NCI-H2107 treated with DMSO at 0.1 percent for 48 hours (cell line): Measurements from ENCODE around the gene HIVEP3.
A peak's percentile ranks its signal among the peaks of the same experiment; 100 is the strongest.

Experiments
- DNase-seq: peaks from one replicate; lab custom pipeline; 2025; ENCODE audit not compliant: unreplicated experiment; lab: John Stamatoyannopoulos, UW

The HIVEP3 gene

DNA sequence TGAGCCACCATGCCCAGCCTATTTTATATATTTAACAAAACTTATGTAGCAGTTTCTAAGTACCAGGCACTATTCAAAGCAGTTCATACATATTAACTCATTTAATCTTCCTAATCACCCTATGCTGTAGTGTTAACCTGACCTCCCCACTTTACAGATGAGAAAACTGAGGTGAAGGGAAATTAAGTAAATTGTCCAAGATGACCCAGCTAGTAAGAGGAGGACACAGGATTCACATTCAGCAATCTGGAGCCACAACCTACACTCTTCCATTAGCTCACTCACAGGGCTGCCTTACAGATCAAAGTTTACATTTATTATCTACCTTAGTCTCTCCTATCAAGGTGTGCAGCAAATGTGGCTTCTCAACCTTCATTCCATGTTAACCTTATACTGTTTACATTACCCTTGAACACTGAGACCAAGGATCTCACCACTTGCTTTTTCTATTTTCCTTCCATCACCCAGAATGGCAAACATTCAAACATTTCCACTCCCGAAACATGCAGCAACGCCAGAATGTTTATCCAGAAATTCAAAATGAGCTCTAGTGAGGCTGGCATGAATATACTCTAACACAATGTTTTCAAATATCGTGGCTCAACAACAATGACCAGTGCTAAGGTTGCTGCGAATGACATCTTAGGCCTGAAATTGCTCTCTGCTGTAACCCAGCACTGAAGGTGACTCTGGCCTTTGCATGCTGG, 24.5 kb downstream of the HIVEP3 start:
- no peak for DNase-seq

DNA sequence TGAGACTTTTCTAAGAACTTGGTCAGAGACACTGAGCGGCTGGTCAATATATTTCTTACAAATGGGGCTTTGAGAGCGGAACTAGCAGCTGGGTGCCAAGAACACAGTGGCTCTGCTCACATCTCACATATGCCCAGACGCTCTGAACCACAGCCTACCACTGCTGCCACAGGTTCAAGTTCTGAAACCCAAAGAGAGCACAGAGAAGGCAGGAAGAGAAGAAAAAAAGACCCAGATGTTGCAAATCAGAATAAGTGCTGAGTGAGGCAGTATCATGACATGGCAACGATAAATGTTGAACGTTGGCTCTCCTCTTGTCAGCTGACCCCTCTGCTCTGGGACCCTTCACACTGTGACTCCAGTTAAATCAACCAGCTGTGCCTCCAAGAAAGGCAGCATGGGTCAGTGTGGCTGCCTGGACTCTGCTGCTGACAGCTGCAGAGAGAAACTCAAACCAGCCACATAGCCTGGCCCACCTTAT, 26.4 kb downstream of the HIVEP3 start:
- DNase-seq: no peak

- peak; percentile 92 for DNase-seq
Observed at GRCh38 chr1:41891199-41891896, 27.4 kb downstream of the HIVEP3 start.

- peak; percentile 68 for DNase-seq
Observed at GRCh38 chr1:41890825-41891198, 27.9 kb downstream of the HIVEP3 start.

DNA sequence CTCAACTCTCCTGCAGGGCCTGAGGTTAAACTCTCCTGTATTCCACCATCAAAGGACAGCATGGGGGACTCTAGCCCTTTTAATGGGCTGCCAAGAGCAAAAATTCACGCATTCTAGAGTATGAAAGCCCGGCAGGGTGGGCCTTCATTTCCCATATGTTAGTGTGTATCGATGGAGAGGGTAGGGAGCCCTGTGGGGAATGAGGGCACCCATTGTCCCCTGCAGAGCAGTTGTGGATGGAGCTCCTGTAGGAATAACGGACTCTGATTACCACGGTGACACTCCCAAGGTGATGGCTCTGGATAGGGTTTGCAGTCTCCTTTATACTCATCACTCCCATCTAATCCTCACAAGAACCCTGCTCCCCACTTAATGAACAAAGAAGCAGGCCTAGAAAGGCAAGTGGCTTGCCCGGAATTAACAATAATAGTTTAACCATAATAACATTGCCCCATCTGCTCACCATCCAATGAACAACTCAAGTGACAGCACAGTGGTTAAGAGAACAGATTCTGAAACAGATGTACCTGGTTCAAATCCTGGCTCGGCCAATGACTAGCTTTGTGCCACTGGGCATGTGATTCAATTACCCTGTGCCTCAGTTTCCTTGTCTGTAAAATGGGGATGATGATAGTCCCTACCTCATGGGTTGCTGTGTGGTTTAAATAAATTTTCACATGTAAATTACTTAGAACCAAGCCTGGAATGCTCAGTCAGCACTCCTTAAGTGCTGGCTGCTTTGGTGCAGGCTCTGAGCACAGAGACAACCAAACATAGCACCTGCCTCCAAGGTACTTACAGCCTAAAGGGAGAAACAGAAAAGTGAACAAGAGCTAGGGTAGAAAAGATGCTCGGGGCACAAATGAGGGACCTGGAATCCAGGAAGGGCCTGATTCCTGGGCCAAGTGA, 29.0 kb downstream of the HIVEP3 start:
- DNase-seq: no peak

DNA sequence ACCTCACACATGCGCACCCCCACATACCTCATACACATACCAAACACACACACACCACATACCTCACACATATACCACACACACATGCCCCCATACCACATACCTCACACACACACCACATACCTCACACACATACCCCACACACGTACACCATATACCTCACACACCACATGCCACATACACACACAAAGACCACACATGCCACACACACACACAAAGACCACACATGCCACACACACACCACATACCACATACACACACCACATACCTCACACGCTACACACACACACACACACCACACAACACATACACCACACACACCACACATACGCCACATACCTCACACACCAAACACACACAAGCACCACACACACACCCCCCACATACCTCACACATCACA, 30.0 kb downstream of the HIVEP3 start:
- no peak for DNase-seq

GRCh38 chr1:41887365-41887764, 31.4 kb downstream of the HIVEP3 start:
- no peak for DNase-seq

DNA sequence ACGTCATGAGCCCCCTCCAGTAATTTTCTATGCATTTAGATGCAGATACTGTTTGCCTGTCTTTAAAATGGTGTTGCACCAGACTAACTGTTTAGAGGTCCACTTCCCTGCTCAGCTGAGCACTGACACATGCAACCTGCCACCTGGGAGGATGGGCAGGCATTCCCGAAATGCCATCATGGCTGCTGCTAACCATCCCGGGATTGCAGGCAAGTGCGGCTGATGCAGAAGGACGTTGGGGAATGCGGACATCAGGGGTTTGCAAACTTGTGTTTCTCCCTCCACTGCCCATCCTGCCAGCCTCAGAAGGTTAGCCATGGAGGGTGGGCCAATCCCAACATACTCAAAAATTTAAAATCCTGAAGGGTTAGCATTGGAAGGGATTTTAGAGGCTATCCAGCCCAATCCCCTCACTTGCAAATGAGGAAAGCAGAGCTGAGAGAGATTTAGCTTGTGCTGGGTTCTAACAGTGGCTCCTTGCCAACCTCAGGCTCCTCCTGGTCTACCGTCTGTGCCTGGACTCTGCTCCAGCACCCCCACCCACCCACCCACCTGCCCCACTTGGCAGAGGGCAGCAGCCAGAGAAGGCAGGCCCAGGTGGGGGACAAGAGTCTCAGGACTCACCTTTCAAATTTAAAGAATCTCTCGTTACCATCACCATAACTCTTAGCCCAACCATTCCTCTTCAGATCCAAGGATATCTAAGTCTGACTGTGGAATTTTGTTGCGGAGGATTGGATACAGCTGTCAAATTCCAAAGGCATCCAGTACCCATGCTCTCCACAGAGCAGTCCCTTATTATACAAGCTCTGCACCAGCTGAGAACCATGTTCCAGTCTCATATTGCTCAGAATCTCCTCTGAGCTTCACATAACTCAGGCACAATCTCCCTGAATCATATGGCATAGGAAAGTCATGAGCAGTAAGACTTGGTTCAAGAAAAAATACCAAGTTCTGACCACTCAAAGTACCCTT, 34.2 kb downstream of the HIVEP3 start:
- no peak for DNase-seq

GRCh38 chr1:41883507-41883906, 35.2 kb downstream of the HIVEP3 start:
- no peak for DNase-seq

- DNase-seq: no peak
Observed at GRCh38 chr1:41882486-41882885, 36.2 kb downstream of the HIVEP3 start.

DNA sequence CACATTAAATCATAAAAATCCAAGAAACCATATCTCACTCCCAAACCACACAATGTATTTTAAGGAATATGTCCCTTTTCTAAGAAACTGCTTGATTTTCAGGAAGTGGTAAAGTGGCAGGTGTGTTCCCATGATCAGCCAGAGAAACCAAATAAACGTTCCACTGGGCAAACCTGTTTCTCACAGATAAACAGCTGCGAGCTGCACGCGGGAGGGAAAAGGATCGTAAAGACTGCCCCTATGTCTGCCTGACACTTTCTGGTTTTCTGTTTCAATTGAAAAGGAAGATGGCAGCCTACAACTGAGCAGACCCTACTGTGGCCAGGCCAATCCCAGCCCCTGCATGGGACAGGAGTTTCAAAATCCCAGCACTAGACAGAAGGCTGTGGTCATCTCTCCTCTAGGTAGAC, 36.6 kb downstream of the HIVEP3 start:
- peak; percentile 48 for DNase-seq

GRCh38 chr1:41880950-41881885, 37.5 kb downstream of the HIVEP3 start:
- no peak for DNase-seq

DNA sequence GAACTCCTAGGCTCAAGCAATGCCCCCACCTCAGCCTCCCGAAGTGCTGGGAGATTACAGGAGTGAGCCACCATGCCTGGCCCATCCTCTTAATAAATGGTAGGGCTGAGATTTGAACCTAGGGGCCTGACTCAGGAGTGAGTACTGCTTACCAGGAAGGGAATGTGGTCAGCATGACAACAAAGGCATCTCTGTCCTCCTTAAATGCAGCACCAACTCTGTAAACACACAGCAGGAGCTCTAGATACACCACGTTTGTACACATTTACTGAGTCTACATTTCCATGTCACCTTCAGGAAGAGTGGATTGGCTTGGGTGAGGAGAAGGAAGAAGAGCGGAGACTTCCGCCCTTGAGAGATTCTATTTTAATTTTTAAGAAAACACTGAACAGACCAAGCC, 38.5 kb downstream of the HIVEP3 start:
- no peak for DNase-seq

DNA sequence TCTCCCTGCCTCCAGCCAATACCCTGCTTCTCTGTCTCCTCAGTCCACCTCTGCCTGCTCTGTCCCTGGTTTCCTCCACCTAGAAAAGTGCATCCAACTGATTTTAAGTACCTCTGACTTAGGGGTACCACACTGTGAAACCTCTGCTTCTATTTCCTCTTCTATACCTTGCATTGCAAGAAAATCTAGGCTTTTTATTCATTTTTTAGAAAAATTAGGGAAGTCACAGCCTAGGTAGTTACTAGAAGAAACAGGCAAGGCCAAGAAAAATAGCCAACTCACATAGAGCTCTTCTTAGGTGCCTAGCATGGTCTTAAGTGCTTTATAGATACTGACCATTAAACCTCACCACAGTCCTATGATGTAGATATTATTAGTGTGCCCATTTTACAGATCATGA, 39.1 kb downstream of the HIVEP3 start:
- no peak for DNase-seq

DNA sequence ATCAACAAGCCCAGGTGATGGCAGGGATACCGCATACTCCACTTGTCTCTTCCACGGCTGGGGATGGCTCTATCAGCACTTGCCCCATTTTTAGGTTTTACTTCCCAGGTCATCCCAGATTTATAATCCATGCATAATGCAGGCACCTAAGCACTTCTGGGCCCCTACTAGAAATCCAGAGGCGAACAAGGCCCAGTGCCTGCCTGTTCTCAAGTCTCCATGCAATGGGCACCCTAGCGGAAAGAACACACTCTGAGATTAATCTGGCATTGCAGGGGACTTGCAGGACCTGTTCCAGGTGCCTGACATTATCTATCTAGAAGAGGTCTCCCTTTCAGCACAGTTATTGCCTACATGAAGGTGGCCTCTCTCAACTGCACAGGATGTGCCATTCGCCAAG, 39.8 kb downstream of the HIVEP3 start:
- no peak for DNase-seq

- no peak for DNase-seq
Observed at GRCh38 chr1:41878495-41878894, 40.2 kb downstream of the HIVEP3 start.

DNA sequence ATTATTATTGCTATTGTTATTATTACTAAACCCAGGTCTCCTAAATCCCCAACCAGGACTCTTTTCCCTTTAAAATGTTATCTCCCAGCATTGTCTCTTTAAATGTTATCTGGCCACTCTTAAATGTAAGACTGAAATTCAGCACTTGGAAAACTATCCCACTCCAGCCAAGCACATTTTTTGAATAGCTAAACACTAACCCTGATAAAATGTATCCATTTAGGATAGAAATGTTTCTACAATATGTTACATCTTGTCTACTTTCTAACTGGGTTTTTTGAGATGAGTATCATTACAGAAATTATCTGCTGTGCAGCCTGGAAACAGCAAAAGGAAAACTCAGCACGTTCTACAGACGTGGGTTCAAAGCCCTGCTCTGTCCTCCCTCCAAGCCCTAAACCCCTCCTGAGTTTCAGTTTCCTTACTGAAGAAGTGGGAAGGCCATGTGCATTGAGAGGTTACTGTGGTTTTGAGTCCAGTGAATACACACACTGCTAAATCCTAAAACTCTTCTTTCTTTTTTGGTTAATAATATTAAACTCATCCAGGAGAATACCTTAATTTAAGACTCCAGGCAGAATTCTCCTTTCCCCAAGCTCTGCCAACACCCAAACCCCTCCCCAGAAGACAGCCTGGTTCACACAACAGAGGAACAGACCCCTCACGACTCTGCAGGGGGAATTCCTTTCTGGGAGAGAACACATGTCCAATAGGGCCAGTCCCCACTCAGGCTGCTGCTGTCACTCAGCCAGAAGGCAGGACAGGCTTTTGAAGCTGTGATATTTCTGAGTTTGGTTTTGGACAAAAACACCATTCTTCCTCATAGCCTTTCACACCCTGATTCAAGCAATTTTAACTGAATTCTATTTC, 41.9 kb downstream of the HIVEP3 start:
- no peak for DNase-seq

DNA sequence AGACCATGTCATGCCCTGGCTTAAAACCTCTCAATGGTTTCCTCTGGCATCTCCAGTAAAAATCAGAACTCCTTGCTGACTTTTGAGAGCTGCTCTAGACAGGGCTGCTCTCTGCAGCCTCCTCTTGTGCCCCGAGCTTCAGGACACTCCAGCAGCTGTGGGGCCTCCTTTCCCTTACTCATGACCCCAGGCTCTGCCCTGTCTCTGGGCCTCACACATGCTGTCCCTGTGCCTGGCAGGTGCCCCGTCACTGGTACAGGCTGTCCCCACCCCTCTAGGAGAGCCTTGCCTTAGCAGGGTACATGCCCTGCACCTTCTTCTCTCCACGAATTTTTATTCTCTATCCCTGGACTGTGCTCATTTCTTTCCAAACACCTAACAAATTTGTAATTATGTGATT, 43.2 kb downstream of the HIVEP3 start:
- no peak for DNase-seq
